Endothelial cell of umbilical vein (primary cell): ENCODE measurements around the gene KCNJ12.
"Not testable (repeated sequence)": the region's sequence is repeated elsewhere in the genome, so short reads cannot be mapped to it uniquely, and the experiment has no call there.

Experiments
- GATA2 ChIP-seq: IDR thresholded peaks from 2 replicates; pipeline ENCODE4 v1.7.0; 2011; ENCODE audit warnings: low read depth, mild to moderate bottlenecking, moderate library complexity, mixed read lengths, low read length; ENCODE audit not compliant: insufficient read length, insufficient read depth
- TF ChIP-seq, protein P1 (sequence below), 2 donors: IDR thresholded peaks; 1 replicate in 1 of 2; 2 replicates in 1 of 2; pipeline ENCODE4 v1.5.1; 2011; ENCODE audit warnings: low read length in 2 of 2, mild to moderate bottlenecking in 2 of 2, moderate library complexity in 2 of 2, control low read depth in 1 of 2, inconsistent platforms in 1 of 2, low read depth in 1 of 2; ENCODE audit not compliant: insufficient read depth in 1 of 2; ENCODE audit errors: extremely low read depth in 1 of 2

DNA sequence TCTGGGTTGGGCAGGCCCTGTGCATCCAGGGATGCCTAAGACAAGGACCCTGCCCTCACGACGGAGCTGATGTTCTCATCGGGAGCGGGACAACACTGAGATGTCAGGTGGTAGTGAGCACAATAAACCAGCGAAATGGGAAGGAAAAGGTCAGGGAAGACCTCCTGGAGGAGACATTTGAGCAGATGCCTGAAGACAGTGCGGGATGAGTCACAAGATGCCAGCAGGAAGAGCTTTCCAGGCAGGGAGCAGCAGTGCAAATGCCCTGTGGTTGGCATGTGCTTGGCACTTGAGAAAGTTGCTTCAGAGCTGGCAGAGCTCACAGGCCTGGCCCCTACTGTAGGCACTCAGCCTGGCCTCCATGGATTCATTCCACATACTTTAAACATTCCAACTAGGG, 28.5 kb upstream of the KCNJ12 start:
- TF ChIP-seq, protein P1, sequence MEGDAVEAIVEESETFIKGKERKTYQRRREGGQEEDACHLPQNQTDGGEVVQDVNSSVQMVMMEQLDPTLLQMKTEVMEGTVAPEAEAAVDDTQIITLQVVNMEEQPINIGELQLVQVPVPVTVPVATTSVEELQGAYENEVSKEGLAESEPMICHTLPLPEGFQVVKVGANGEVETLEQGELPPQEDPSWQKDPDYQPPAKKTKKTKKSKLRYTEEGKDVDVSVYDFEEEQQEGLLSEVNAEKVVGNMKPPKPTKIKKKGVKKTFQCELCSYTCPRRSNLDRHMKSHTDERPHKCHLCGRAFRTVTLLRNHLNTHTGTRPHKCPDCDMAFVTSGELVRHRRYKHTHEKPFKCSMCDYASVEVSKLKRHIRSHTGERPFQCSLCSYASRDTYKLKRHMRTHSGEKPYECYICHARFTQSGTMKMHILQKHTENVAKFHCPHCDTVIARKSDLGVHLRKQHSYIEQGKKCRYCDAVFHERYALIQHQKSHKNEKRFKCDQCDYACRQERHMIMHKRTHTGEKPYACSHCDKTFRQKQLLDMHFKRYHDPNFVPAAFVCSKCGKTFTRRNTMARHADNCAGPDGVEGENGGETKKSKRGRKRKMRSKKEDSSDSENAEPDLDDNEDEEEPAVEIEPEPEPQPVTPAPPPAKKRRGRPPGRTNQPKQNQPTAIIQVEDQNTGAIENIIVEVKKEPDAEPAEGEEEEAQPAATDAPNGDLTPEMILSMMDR (IDR thresholded peaks at IDR 0.05; ENCODE audit: extremely low read depth in 1 of 2, insufficient read depth in 1 of 2, low read depth in 1 of 2, low read length in 2 of 2) = not testable (repeated sequence)
- TF ChIP-seq GATA2 = not testable (repeated sequence)
